GM23338 (cell line): Measurements from ENCODE around the gene LDLR. TPM values are rescaled to one million over a fixed set of nuclear protein-coding genes. Genes with fewer than 3 reads are reported as not detected.

Experiments used
- ATAC-seq: fragments of 200-7000 bp; cut with Tn5 transposase; 3 replicates; pipeline ENCODE4 v1.9.1; 2020
- DNase-seq: peaks from one replicate; pipeline ENCODE4 v3.0.0-alpha.2; 2015; ENCODE audit warnings: low spot score
- H2AFZ ChIP-seq: fragments of 200-600 bp; sonication (generic); 2 replicates; pipeline ENCODE4 v1.8.0; 2016; ENCODE audit warnings: antibody characterized with exemption, mild to moderate bottlenecking, moderate library complexity
- H3F3A ChIP-seq: fragments of 200-600 bp; sonication (generic); replicated peaks from 2 replicates; pipeline ENCODE4 v1.8.0; 2017; ENCODE audit warnings: antibody characterized with exemption, mixed run types, low read depth
- H3K27ac ChIP-seq: fragments of 200-600 bp; sonication (generic); 2 replicates; pipeline ENCODE4 v1.6.1; 2016; ENCODE audit warnings: low read depth
- H3K27me3 ChIP-seq: fragments of 200-600 bp; sonication (generic); 2 replicates; pipeline ENCODE4 v1.8.0; 2016; ENCODE audit warnings: mild to moderate bottlenecking, mixed run types, moderate library complexity; ENCODE audit not compliant: insufficient read depth
- H3K36me3 ChIP-seq: fragments of 200-600 bp; sonication (generic); 2 replicates; pipeline ENCODE4 v1.8.0; 2016; ENCODE audit warnings: mild to moderate bottlenecking; ENCODE audit not compliant: insufficient read depth
- H3K4me1 ChIP-seq: fragments of 200-600 bp; sonication (generic); 2 replicates; pipeline ENCODE4 v1.8.0; 2016; ENCODE audit warnings: mild to moderate bottlenecking, moderate library complexity; ENCODE audit not compliant: insufficient read depth
- H3K4me2 ChIP-seq: fragments of 200-600 bp; sonication (generic); 2 replicates; pipeline ENCODE4 v1.7.1; 2017; ENCODE audit warnings: mixed run types
- H3K4me3 ChIP-seq: fragments of 200-600 bp; sonication (generic); 2 replicates; pipeline ENCODE4 v1.6.1; 2016; ENCODE audit warnings: mixed run types
- H3K79me2 ChIP-seq: fragments of 200-600 bp; sonication (generic); replicated peaks from 2 replicates; pipeline ENCODE4 v1.8.0; 2017; ENCODE audit warnings: mild to moderate bottlenecking; ENCODE audit not compliant: insufficient read depth
- H3K9me2 ChIP-seq: fragments of 200-600 bp; sonication (generic); 2 replicates; pipeline ENCODE4 v1.8.0; 2017; ENCODE audit not compliant: insufficient read depth
- H4K20me1 ChIP-seq: fragments of 200-600 bp; sonication (generic); replicated peaks from 2 replicates; pipeline ENCODE4 v1.8.0; 2017; ENCODE audit warnings: mild to moderate bottlenecking; ENCODE audit not compliant: insufficient read depth
- H3K27ac Mint-ChIP-seq: 2 replicates; pipeline ENCODE4 v1.8.0; 2020; ENCODE audit warnings: inconsistent platforms, mild to moderate bottlenecking, moderate library complexity, mixed read lengths
- H3K27me3 Mint-ChIP-seq: 3 replicates; pipeline ENCODE4 v1.8.0; 2022; ENCODE audit warnings: low read depth, mild to moderate bottlenecking, moderate library complexity, mixed read lengths, inconsistent platforms; ENCODE audit not compliant: insufficient read depth, poor library complexity
- H3K36me3 Mint-ChIP-seq: 3 replicates; pipeline ENCODE4 v1.8.0; 2021; ENCODE audit warnings: low read depth, mild to moderate bottlenecking, inconsistent platforms, moderate library complexity, mixed read lengths
- H3K4me1 Mint-ChIP-seq: 3 replicates; pipeline ENCODE4 v1.8.0; 2020; ENCODE audit warnings: mild to moderate bottlenecking, inconsistent platforms, mixed read lengths
- H3K4me3 Mint-ChIP-seq: 3 replicates; pipeline ENCODE4 v1.8.0; 2021; ENCODE audit warnings: moderate library complexity, mild to moderate bottlenecking, inconsistent platforms, mixed read lengths
- H3K9me3 Mint-ChIP-seq: 3 replicates; pipeline ENCODE4 v1.8.0; 2020; ENCODE audit warnings: moderate library complexity, mild to moderate bottlenecking, inconsistent platforms, mixed read lengths
- CTCF ChIP-seq, 2 experiments: fragments of 200-600 bp in 1 of 2; sonication (generic) in 1 of 2; conservative IDR thresholded peaks; 2 replicates each; pipeline versions ENCODE4 v1.5.1 to v1.6.1; 2016 to 2017; ENCODE audit warnings: antibody characterized with exemption in 2 of 2, low read depth in 2 of 2, mild to moderate bottlenecking in 2 of 2, moderate library complexity in 1 of 2
- EZH2 ChIP-seq: fragments of 200-600 bp; sonication (generic); IDR thresholded peaks from one replicate; pipeline ENCODE4 v1.8.0; 2017; ENCODE audit warnings: antibody characterized with exemption, mild to moderate bottlenecking, low read depth; ENCODE audit not compliant: unreplicated experiment
- EZH2phosphoT487 ChIP-seq: fragments of 200-600 bp; sonication (generic); IDR thresholded peaks from one replicate; pipeline ENCODE4 v1.8.1; 2018; ENCODE audit warnings: antibody characterized with exemption; ENCODE audit not compliant: unreplicated experiment
- REST ChIP-seq: IDR thresholded peaks from one replicate; pipeline ENCODE4 v1.6.1; 2018; ENCODE audit warnings: antibody characterized with exemption; ENCODE audit not compliant: unreplicated experiment
- STAT1 ChIP-seq: IDR thresholded peaks from one replicate; pipeline ENCODE4 v1.6.1; 2016; ENCODE audit warnings: antibody characterized with exemption; ENCODE audit not compliant: unreplicated experiment
- ZNF114 ChIP-seq: fragments of 250-450 bp; sonication (Bioruptor Pico); IDR thresholded peaks from 2 replicates; pipeline ENCODE4 v1.5.0; 2020; ENCODE audit warnings: mild to moderate bottlenecking, moderate library complexity
- polyA plus RNA-seq: library from polyadenylated mRNA; unstranded; fragments of >200 nt; fragmentation: Nextera tagmentation; extraction: Ambion mirVana; gene quantifications from 2 replicates; pipeline ENCODE4 v1.2.1, GENCODE V29; 2016
- total RNA-seq: library from RNA; depleted of rRNA; stranded (reverse); fragments of >200 nt; shearing (Covaris generic); gene quantifications from 2 replicates; pipeline ENCODE4 v1.2.3, GENCODE V29; 2014

Gene LDLR
- total and polyA plus RNA-seq, 2 experiments from 2014 or later = 57.6 to 180 TPM

GRCh38 chr19:11098327-11098726 is 9.1 kb downstream of the LDLR start (continued):
- TF ChIP-seq CTCF (conservative IDR thresholded peaks at IDR 0.05; ENCODE audit: low read depth in 2 of 2) (no peak), ZNF114 (CRISPR knock-in tag) (no peak)

GRCh38 chr19:11098861-11099260 is 9.6 kb downstream of the LDLR start:
- peaks cover 99% of the 10 kb centered on the region for H3K79me2 ChIP-seq
- no peaks in the 10 kb centered on the region for H3K9me3 Mint-ChIP-seq
- peaks cover 10% of the 10 kb centered on the region for H3K4me1 Mint-ChIP-seq
- peaks cover 87% of the 10 kb centered on the region for H4K20me1 ChIP-seq
- no peak overlapping the region for H3K4me2 ChIP-seq
- TF ChIP-seq EZH2 = no peak
- TF ChIP-seq STAT1 = no peak
- TF ChIP-seq REST = no peak
- TF ChIP-seq EZH2phosphoT487 = no peak
- no peak for TF ChIP-seq ZNF114 (CRISPR knock-in tag)
- TF ChIP-seq CTCF (conservative IDR thresholded peaks at IDR 0.05; ENCODE audit: low read depth in 2 of 2) = no peak
- H3K27ac ChIP-seq = 0 out of 2 replicates have a peak overlapping the region, but pooled peaks have one; percentile 23
- no peaks in the 10 kb centered on the region for H3K27me3 Mint-ChIP-seq
- no peak for DNase-seq
- H3K27me3 ChIP-seq = no peaks in the 10 kb centered on the region
- ATAC-seq = no peak
- H3K4me1 ChIP-seq = peaks cover 11% of the 10 kb centered on the region; the same call in 1 of the 2 replicates
- no peak overlapping the region for H2AFZ ChIP-seq
- peaks cover 98% of the 10 kb centered on the region for H3K36me3 ChIP-seq
- H3F3A ChIP-seq = peaks cover 73% of the 10 kb centered on the region
- H3K9me2 ChIP-seq = no peaks in the 10 kb centered on the region
- no peak overlapping the region for H3K4me3 ChIP-seq
- H3K27ac Mint-ChIP-seq = no peak overlapping the region
- H3K4me3 Mint-ChIP-seq = no peak overlapping the region; the same call in 2 of the 3 replicates
- H3K36me3 Mint-ChIP-seq = peaks cover 85% of the 10 kb centered on the region
